IPS-18c (cell line): ENCODE measurements around the gene GPR68.

Source experiments
- H3K4me3 ChIP-seq: 2 replicates; pipeline ENCODE4 v1.7.0; 2013; ENCODE audit warnings: low read depth, mild to moderate bottlenecking, low read length, moderate library complexity; ENCODE audit not compliant: insufficient read depth
- H3K9me3 ChIP-seq: one replicate; pipeline ENCODE4 v1.6.1; 2013; ENCODE audit warnings: mild to moderate bottlenecking, low read length, moderate library complexity; ENCODE audit not compliant: control insufficient read depth, insufficient read depth

GPR68 gene, protein sequence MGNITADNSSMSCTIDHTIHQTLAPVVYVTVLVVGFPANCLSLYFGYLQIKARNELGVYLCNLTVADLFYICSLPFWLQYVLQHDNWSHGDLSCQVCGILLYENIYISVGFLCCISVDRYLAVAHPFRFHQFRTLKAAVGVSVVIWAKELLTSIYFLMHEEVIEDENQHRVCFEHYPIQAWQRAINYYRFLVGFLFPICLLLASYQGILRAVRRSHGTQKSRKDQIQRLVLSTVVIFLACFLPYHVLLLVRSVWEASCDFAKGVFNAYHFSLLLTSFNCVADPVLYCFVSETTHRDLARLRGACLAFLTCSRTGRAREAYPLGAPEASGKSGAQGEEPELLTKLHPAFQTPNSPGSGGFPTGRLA

DNA sequence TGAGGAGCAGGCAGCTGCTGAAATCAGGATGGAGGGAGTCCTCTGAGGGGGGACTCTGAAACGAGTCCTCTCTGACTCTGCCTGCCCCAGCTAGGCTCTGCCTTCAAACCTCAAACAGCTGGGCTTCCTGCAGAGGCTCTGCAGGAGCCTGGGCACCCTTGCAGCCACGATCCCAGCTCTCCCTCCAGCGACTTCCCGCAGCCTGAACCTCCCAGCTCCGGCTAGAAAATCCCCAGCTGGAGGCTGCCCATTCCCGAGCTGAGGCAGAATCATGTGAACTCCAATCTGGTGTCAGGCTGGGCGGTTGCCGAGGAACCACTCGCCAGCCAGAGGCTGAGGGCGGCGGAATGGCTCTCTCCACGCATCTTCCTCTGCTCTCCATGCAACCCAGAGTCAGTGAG lies at the start of gene GPR68:
GPR68 (minus strand) TSS at position 204 of the 401 bp plus-strand sequence. CDS start 9,654 bp downstream, outside the sequence.
- H3K4me3 ChIP-seq, result no peak within 1 kb of the TSS
- H3K9me3 ChIP-seq, result peaks cover 3% of the 10 kb centered on the region

- Histone ChIP-seq H3K9me3 (peaks cover 2% of the 10 kb centered on the region), H3K4me3 (no peak overlapping the region)
Observed at GRCh38 chr14:91294153-91294552, 49.6 kb upstream of the GPR68 start.

- peaks cover 2% of the 10 kb centered on the region for H3K9me3 ChIP-seq
- H3K4me3 ChIP-seq, result no peak overlapping the region
Observed at GRCh38 chr14:91293281-91293680, 48.8 kb upstream of the GPR68 start.

DNA sequence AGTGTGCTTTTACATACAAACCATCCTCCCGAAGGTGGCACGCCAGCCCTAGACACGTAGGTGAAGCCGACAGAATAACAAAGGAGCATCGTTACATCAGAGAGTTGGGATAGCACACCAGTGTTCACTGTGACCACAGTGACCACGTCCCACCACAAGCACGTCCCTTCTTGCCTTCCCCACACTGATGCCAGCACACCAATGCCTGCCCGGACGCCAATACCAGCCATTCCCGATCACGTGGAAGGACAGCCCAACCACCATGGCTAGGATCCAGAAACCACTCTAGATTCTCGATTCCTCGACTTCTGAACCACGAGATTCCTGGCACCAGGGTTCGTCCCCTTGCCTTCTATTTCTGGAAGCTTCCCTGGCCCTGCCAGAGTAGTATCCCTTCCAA lies 48.0 kb upstream of the GPR68 start:
- Histone ChIP-seq H3K9me3 (peaks cover 2% of the 10 kb centered on the region), H3K4me3 (no peak overlapping the region)

GRCh38 chr14:91291786-91292405 lies 47.4 kb upstream of the GPR68 start:
- Histone ChIP-seq H3K4me3 (no peak overlapping the region), H3K9me3 (peaks cover 2% of the 10 kb centered on the region)

- peaks cover 2% of the 10 kb centered on the region for H3K9me3 ChIP-seq
- H3K4me3 ChIP-seq, result no peak overlapping the region
Observed at GRCh38 chr14:91290986-91291385, 46.5 kb upstream of the GPR68 start.

GRCh38 chr14:91289464-91289863 lies 45.0 kb upstream of the GPR68 start:
- Histone ChIP-seq H3K4me3 (no peak overlapping the region), H3K9me3 (no peaks in the 10 kb centered on the region)

- H3K9me3 ChIP-seq, result no peaks in the 10 kb centered on the region
- H3K4me3 ChIP-seq, result no peak overlapping the region
Observed at GRCh38 chr14:91288876-91289275, 44.4 kb upstream of the GPR68 start.

GRCh38 chr14:91286530-91286937 lies 42.0 kb upstream of the GPR68 start:
- Histone ChIP-seq H3K9me3 (no peaks in the 10 kb centered on the region), H3K4me3 (no peak overlapping the region)

- Histone ChIP-seq H3K4me3 (no peak overlapping the region), H3K9me3 (no peaks in the 10 kb centered on the region)
Observed at GRCh38 chr14:91284791-91285548, 40.5 kb upstream of the GPR68 start.

DNA sequence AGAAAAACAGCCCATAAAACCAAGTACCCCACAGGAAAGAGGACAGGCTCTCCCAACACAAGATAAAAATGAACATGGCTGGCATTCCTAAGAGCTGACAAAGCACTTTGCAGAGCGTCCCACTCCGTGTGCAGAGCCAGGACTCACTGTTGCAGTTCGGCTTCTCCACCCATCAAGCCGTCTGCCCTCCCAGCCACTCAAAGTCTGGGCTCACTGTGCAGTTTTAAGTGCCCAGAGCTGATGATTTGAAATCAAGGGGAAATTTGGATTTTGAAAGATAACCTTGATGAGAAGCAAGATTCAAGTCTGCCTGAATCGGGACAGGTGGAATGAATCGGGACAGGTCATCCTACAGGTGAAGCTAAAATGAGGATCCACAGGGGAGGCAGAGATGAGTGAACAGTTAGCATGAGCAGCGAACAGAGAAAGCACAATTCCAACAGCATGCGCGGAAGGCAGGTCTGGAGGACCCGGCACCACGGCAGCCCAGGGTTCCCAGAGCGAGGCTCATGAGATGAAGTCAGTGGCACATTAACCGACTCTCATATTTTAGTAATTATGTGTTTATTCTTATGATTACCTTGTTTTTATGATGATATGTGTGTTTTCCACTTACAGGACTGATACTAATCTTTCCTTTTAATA lies 39.8 kb upstream of the GPR68 start:
- H3K4me3 ChIP-seq, result no peak overlapping the region
- H3K9me3 ChIP-seq, result no peaks in the 10 kb centered on the region

- Histone ChIP-seq H3K9me3 (no peaks in the 10 kb centered on the region), H3K4me3 (no peak overlapping the region)
Observed at GRCh38 chr14:91283666-91284065, 39.2 kb upstream of the GPR68 start.

DNA sequence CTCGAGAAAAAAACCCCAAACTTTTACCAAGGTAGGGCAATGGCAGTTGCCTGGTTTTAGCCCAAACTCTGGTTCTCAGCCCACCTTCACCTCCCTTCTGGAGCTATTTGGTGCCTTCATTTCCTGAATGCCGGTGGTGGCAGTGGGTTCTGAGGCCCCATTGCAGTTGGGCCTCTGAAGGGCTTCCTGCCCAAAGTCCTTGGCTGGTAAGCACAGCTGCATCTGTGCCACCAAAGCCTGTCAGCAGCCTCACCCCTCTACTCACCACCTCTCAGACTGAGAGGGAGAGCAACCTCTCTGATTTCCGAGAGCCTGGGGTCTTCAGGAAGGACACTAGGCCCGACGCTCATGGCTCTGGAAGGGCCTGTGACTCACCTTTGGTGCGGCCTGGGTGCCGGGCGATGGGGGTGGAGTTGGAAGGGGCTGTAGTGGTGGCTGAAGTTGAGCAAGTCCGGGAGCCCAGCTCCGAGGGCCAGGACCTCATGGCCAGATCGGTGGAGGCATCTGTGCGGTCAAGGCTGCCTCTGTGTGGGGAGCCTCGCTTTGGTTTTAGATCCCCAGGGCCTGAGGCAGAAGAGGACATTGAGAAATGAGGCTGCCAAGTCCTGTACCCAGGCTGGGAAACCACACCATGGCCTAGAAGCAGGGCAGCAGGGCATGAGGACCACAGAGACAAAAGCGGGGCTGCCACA lies 38.6 kb upstream of the GPR68 start:
- Histone ChIP-seq H3K4me3 (no peak overlapping the region), H3K9me3 (no peaks in the 10 kb centered on the region)

DNA sequence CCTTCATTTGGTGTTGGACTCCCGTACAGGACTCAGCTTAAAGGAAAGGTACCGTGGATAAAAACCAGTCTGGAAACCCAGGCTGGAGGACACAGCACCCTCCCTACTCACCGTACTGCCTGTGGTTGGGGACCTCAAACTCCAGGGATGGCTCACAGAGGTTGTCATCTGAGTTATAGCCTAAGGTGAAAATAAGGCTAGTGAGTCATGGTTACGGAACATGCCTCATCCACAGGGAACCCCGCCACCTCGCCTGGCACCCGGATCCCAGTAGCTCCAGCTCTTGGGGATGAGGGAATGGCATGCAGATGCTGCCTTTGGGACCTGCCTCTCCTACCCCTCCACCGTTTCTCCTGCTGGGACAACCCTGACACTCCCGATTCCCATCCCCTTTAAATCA lies 36.8 kb upstream of the GPR68 start:
- no peaks in the 10 kb centered on the region for H3K9me3 ChIP-seq

DNA sequence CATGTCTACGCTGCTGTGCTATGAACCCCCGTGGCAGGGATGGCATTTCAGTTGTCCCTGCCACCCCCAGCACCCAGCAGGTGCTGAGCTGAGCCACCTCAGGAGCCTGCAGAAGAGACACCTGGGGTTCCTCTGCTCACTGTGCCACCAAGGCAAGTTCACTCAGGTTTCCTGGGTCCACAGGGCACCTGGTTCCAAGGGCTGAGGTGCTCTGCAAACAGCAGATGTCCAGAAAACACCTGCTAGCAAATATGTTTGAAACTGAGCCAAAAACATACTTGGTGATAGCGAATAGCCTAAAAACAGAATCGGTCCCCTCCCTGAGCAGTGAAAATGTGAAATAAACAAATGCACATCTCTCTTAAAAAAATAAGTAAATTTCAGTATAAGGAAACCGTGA lies 35.6 kb upstream of the GPR68 start:
- Histone ChIP-seq H3K9me3 (no peaks in the 10 kb centered on the region), H3K4me3 (no peak overlapping the region)

More for the DNA sequence above, 36.8 kb upstream of the GPR68 start:
- no peak overlapping the region for H3K4me3 ChIP-seq

DNA sequence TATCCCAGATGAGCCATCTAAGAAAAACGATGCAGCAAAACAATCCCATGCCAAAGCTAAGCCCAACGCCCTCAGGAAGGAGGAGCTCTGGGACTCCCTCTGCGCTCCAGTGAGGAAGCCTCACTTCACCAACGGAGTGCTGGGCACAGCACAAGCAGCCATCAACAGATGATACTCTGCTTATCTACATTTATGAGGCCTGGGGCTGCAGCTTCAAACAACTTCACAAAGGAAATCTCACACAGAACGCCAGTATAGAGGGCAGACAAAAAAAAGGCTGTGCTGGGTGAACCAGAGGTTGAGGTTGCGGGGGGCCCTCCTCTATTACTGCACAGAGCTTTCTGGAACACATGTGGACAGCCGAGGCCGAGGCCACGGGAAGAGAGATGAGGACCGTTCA lies 34.9 kb upstream of the GPR68 start:
- Histone ChIP-seq H3K4me3 (no peak overlapping the region), H3K9me3 (no peaks in the 10 kb centered on the region)

- Histone ChIP-seq H3K9me3 (no peaks in the 10 kb centered on the region), H3K4me3 (no peak overlapping the region)
Observed at GRCh38 chr14:91278383-91278715, 33.8 kb upstream of the GPR68 start.
